Keratinocyte (primary cell): ENCODE measurements around the gene CLEC18A.
"Not testable (repeated sequence)": the region's sequence is repeated elsewhere in the genome, so short reads cannot be mapped to it uniquely, and the experiment has no call there.

Source experiments
- CTCF ChIP-seq, 3 experiments: IDR thresholded peaks in 1 of 3; conservative IDR thresholded peaks in 1 of 3; optimal IDR thresholded peaks in 1 of 3; 2 replicates in 2 of 3; 3 replicates in 1 of 3; pipeline versions ENCODE3 to v1.5.1; 2011; ENCODE audit warnings: low read length in 3 of 3, mild to moderate bottlenecking in 3 of 3, moderate library complexity in 2 of 3, control low read depth in 1 of 3, inconsistent platforms in 1 of 3; ENCODE audit not compliant: insufficient read depth in 2 of 3; ENCODE audit errors: extremely low read depth in 1 of 3
- EZH2 ChIP-seq: IDR thresholded peaks from one replicate; pipeline ENCODE4 v1.6.1; 2012; ENCODE audit warnings: inconsistent platforms, mild to moderate bottlenecking, low read length, moderate library complexity

- not testable (repeated sequence) for TF ChIP-seq EZH2; CTCF (optimal IDR thresholded peaks at IDR 0.05 in 1 of 3, IDR thresholded peaks at IDR 0.05 in 1 of 3, conservative IDR thresholded peaks at IDR 0.05 in 1 of 3; ENCODE audit: extremely low read depth in 1 of 3, insufficient read depth in 2 of 3, low read length in 3 of 3)
Observed at GRCh38 chr16:70012354-70012753, 61.2 kb downstream of the CLEC18A start.
